ENCODE results near the gene MPC1.

Gene MPC1

DNA sequence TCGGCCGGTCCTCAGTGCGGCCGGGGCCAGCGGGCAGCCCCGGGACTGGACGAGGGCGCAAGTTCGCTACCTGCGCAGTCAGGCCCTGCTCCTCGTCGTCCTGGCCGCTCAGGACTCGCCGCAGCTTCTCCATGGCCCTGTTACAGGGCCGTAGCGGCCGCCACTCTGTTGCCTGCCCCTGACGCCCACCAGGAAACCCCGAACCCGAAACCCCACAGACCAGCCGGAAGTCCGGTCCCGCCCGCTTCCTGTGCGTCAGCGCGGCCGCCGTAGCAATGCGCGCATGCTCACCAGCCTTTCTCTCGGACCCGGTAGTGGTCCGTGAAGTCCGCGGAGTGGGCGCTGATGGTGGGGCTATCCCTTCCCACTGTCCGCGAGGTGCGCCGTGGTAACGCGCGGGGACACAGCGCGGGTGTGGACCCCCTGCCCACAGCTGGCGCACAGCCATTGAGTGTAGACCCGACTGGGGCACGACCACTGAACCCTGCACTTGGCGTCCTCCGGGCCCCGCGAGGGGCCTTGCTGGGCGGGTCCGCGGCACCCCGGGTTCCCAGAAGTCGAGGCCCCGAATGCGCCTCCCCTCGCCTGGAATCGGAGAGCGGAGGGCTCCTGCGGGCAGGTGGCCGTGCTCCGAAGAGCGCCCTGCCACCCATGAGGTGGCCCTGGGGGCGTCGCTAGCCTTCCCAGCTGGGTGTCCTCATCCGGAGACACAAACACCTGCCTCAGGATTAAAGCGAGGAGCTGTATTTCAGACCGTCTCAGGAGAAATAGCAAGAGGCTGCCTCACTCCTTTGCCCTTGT, 40.2 kb downstream of the MPC1 start, which contains the start of gene SFT2D1:
SFT2D1 (minus strand) TSS at position 197 of the 801 bp plus-strand sequence; CDS start at position 133, 64 bp downstream.
- DNase-seq = peak in 1 of 2 experiments; percentile 25

DNA sequence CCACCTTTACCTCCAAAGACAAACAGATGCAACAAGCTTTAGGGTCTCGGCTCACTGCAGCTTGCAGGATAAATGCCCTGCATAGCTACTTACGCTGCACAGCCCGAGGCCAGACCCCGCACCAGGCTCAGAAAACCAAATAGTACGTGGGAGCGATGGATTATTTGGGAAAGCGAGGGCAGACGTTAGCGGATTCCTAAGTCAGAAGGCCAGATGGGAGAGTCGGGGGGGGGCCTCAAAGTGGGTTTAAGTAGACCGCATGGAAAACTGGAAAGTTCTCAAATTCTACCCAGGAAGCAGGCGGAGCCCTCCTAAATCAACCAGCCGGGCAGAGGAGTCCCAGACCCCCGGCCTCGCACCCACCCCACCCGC, 40.8 kb downstream of the MPC1 start:
- no peak for DNase-seq

DNA sequence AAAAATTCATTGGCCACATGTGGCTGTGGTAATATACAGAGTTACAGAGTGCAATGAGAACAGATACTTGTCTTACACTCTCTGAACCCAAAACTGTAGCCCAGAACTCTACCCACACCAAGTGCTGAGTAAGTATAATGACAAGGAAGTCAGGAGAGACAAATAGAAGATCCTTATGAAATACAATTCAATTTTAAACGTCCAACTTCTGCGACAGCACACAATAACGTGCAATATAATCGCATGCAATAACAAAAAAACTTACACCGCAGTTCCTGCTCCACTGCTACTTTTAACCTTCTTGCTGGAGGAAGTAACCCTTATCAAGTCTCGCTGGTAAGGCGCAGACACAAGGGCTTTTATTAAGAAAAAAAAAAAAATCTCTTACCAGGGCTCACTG, 41.3 kb downstream of the MPC1 start:
- DNase-seq = no peak

DNA sequence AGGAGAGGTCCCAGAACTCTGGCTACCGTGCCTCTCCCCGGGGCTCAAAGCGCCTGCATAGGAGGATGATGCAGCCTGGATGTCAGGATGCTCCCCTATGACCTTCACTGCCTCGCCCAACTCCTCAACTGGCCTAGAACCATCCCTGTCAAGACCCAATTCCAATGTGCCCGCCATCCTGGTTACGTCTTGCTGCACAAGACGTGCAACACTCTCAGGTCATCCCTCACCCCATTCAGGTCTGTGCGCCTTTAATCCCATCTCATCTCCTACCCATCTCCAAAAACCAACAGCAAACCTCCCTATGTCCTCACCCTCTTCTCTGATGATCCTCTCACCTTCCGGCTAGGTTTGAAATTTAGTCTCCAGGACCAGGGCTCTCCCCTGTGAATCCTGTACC, 43.9 kb downstream of the MPC1 start:
- no peak for DNase-seq

DNA sequence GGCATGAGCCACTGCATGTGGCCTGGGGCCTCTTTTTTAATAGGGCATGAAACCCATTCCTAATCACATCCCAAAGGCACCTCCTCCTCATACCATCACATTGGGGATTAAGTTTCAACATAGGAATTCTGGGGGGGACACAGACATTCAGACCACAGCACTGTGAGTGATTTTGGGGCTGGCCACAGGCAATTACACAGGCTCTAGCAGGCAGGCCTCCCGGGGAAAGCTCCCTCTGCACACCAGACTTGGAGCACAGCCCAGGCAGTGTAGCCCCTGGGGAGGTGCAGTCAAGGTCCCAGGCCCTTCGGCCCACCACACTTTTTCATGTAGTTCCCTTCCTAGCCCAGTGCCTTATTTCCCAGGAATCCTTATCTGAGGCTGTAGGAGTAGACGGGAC, 45.9 kb downstream of the MPC1 start:
- no peak for DNase-seq

DNA sequence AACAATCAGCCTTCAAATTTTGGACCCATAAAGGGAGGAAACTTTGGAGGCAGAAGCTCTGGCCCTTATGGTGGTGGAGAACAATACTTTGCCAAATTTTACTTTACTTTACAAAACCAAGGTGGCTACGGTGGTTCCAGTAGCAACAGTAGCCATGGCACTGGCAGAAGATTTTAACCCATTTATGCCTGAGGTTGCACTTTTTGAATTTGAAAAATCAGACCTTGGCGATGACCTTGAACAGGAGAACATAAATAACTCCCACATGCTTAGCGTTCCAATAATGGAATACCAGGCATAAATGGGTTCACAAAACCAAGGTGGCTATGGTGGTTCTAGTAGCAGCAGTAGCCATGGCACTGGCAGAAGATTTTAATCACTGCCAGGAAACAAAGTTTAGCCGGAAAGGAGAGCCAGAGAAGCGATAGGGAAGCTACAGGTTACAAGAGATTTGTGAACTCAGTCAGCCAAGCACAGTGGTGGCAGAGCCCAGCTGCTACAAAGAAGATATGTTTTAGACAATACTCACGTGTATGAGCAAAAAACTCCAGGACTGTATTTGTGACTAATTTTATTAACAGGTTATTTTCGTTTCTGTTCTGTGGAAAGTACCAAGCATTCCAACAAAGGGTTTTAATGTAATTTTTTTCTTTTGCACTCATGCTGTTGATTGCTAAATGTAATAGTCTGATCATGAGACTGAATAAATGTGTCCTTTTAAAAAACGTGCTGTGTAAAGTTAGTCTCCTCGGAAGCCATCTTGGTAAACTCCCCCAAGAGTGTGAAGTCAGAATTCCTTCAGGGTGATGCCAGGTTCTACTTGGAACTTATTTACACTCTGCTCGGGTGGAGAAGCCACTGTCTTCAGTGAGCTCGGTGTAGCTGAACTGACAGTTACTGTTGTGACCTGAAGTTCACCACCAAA, 47.1 kb downstream of the MPC1 start:
- no peak for DNase-seq

DNA sequence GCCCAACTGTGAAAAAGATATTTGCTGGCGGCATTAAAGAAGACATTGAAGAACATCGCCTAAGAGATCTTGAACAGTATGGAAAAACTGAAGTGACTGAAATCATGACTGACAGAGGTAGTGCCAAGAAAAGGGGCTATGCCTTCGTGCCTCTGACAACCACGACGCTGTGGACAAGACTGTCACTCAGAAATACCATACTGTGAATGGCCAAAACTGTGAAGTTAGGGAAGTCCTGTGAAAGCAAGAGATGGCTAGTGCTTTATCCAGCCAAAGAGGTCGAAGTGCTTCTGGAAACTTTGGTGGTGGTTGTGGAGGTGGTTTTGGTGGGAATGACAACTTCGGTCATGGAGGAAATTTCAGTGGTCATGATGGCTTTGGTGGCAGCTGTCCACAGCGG, 47.9 kb downstream of the MPC1 start:
- DNase-seq = no peak

DNA sequence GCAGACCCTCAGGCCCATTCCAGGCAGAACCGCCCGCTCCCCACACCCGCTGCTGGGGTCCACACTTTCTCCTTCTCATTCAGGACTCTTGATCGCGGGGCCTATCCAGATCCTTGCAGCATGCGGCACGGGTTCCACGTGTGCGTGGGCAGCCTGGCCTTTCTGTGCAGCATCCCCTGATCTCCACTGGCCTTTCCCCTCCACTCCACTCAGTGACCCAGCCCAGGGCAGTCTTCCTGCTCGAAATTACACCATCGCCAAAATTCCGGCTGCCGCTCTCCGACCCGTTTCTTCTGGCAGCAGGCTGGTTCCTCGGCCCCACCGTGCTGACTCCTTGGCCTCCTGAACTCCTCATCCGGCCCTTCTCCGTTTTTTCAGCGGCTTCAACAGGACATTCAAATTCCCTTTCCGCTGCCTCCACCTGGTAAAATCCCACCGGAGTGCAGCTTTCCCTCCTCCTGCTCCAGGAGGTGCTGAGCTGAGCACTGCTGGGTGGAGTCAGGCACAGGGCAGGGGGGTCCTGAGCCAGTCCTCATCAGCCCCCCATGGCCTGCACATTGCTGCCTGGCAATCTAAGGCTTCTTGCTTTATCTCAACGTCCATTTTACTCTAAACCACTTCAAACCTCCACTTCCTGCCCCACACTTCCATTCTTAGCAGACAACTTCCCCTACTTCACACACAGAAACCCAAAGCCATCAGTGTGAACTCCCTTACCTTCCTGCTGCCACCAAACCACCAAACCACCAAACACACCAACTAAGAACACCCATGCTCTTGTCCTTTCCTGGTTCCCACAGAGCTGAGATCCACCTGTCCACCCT, 49.4 kb downstream of the MPC1 start:
- no peak for DNase-seq

DNA sequence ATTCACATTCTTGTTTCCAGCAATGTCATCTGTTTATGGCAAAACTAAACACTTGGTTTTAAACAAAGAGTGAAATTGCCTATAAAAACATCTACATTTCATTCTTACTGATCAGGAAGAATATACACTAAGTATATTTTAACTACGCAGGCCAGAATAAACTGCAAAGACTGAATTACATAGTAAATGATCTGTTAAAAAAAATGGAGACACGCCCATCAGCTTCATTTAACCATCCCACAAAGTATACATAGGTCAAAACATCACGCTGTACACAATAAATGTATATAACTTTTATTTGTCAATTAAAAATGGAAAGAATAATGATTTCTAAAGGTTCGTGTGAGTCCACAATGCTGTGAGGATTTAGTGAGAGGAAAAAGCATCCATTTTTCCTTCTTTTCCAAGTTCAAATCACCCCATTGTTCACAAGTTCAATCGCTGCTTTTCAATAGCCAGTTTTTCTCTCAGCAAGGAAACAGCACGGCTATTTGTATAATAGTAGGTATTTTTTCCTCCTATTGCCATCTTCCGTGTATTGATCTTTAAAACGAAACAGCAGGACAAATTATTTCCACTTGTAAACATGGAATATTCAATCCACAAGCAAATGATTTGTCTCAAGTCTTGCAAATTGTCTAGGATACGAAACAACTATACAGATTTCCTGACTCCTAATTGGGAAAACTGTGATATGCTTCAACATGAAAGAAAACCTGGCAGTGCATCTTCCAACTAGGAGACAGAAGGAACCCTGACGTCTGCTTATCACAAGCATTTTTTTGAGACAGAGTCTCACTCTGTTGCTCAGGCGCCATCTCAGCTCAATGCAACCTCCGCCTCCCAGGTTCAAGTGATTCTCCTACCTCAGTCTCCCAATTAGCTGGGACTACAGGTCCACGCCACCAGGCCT, 51.0 kb downstream of the MPC1 start:
- DNase-seq = no peak

DNA sequence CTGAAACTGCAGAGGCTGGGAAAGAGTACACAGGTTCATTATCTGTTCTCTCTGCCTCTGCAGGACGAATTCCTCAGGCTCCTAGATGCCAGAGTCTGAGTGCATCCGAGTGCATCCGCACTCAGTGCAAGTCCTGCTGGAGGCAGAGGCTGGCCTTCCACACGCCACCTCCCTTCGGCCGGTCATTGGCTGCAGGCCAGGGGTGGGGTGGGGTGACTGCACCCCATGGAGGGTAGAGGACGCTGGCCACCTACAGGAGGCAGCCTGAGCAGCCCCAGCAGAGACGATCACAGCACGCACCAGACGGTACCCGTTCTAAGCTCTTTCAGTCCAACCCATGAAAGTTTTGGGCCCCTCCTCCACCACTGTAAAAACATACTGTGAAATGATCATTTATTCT, 52.1 kb downstream of the MPC1 start:
- no peak for DNase-seq

DNA sequence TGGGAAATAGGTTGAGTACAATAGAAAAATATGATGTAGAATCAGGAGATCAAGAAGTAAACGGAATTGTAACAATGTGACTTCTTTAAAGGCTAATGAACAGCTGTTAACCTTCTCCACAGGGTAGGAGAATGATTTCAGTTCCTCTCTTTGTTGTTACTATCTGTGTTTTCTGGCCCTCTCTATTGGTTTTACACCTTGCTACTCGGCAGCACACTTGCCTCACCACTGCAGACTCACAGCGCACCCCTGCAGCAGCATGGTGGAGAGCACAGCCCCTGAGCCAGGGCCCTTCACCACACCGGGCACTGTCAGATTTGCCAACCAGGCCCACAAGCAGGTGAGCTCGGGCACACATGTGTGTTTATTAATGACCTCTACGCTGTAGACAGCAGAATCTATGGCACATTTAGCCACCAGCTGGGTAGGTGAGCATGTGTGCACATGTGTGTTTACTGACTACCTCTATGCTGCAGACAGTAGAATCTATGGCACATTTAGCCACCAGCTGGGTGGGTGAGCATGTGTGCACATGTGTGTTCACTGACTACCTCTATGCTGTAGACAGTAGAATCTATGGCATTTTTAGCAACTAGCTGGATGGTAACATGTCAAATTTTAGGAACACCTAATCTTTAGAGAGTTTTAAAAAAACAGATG, 57.2 kb downstream of the MPC1 start:
- DNase-seq = no peak

DNA sequence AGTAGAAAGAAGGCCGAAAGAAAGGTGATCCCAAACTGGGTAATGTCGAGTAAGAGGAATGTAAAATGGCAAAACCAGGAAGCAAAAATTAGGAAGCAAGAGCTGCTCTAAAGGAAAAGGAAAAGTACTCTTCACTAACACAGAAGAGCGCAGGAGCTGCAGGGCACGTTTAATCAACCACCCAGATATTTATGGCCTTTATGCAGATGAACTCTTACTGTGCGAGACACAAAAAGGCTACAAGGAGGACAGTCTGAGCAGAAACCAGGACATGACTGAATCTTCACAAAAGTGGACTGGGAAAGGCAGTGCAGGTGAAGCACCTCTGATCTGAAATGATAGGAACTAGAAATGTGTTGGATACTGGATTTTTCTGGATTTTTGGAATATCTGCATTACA, 59.3 kb downstream of the MPC1 start:
- DNase-seq = no peak

DNA sequence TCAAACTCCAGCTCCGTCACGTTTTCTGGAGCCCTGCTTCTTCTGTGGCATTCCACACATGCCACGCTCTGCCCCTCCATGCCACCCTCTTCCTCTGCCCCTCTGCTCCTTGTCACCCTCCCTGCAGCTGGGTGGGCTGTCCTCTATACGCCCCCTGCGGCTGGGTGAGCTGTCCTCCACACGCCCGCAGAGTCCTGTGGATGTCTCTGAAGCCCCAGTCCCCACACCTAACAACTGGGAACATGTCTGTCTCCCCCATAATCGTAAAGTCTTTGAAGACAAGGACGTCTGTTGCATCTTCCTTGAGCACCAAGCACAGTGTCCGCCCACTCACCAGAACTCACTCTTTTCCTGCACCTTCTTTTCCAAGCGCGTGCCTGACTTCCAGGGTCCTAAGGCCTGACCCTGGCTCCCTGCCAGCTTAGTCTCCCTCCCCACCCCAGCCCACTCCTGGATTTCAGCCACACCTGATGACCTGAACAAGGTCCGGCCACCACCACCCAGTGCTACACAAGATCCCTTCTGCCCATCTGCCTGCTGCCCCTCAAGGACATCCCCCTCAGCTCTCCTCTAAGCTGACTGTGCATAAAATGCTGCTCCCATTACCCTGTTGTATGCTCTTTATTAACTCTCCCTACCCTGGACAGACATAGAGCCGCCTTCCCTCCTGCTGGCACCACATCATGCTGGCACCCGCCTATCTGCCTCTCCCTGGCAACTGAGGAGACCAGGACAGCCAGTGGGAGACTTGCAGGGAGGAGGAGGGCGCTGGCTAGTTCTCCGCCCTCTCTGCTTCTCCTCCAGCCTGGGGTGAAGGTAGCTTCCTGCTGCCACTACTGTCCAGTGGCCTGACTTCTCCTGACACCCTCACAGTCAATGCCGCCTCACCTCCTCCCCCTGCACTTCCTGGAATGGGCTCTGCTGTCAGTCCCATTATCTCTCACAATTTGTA, 63.8 kb downstream of the MPC1 start:
- DNase-seq = no peak

DNA sequence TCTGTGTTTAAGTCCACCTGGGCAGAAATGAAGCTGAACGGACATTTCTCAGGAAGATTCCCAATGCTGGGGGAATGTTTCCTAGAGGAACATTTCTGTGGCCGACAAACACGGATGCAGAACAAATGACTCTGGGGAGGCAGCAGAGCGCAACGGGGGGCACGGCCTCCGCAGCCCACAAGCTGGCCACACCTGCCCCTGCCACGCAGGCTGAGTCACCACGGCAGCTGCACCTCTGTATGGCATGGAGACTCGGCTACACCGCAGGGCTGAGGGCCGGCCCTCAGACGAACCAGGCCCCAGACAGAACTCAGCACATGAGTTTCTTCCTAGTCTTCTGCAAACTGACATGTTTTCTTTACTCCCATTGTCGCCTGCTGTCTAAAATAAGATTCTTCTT, 64.5 kb downstream of the MPC1 start:
- DNase-seq = no peak

DNA sequence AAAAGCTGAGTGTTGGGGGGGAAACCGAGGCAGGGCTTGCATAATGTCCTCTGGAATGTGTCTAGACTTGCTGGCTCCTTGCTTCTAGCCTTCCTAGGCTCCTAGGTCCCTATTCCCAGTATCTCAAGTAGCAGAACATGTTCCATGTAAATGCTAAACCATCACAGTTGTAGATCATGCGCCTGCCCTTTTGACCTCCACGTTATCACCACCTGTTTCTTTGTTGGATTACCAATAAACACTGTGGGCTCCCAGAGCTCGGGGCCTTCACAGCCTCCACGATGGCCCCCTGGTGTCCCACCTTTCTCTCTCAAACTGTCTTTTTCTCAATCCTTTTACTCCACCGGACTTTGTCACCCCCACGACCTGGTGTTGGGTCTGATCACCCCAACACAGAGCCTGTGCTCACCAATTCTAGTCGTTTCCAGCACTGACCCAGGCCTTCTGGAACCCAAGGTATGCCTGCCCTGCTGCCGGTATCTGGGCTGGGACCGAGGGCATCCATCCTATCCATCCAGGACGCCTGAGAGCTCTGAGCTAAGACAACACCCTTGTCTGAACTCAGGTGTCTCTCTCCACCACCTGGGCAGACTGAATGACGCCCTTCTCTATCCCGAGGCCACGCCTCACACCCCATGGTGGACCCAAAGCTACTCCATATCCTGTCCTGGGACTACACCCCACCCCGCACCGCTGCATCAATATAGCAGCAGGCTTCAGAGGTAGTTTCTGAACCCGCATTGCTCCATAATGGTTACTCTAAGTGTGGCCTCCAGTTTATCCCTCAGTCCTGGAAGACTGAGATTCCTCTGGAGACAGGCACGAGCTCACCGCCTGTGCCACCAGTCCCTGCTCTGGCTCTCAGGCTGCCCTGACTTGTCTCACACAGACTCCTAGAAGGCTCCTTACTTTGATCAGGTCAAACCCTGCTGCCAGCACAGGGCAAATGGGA, 65.2 kb downstream of the MPC1 start:
- DNase-seq = no peak

DNA sequence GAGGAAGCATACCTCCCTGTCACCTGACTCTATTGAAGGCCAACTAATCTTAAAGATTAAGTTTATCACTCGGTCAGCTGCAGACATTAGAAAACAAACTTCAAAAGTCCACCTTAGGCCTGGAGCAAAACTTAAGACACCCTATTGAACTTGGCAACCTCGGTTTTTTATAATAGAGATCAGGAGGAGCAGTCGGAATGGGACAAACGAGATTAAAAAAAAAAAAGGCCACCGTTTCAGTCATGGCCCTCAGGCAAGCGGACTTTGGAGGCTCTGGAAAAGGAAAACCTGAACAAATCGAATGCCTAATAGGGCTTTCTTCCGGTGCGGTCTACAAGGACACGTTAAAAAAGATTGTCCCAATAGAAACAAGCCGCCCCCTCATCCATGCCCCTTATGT, 67.3 kb downstream of the MPC1 start:
- no peak for DNase-seq

All from NCI-H187 (cell line).